Memory B cell (primary cell): ENCODE results near the gene RHPN2.
A peak's percentile ranks its signal among the peaks of the same experiment; 100 is the strongest.

Source experiments
- ATAC-seq: fragments of 150-1000 bp; cut with Tn5 transposase; 2 replicates; pipeline ENCODE4 v1.10.0; 2021; ENCODE audit warnings: low read depth, mild to moderate bottlenecking, moderate library complexity
- DNase-seq, 2 donors: peaks; one replicate each; pipeline ENCODE4 v3.0.0; 2022; ENCODE audit warnings: low spot score in 2 of 2
- H3K27ac Mint-ChIP-seq: one replicate; pipeline ENCODE4 v1.8.0; 2022; ENCODE audit warnings: mild to moderate bottlenecking, moderate library complexity, mixed read lengths
- H3K27me3 Mint-ChIP-seq: one replicate; pipeline ENCODE4 v1.8.0; 2022; ENCODE audit warnings: mixed read lengths
- H3K36me3 Mint-ChIP-seq: one replicate; pipeline ENCODE4 v1.8.0; 2022; ENCODE audit warnings: mild to moderate bottlenecking, mixed read lengths
- H3K4me1 Mint-ChIP-seq: one replicate; pipeline ENCODE4 v1.8.0; 2022; ENCODE audit warnings: mixed read lengths
- H3K4me3 Mint-ChIP-seq: one replicate; pipeline ENCODE4 v1.8.0; 2022; ENCODE audit warnings: mild to moderate bottlenecking, moderate library complexity, mixed read lengths
- H3K9me3 Mint-ChIP-seq: one replicate; pipeline ENCODE4 v1.8.0; 2022; ENCODE audit warnings: mixed read lengths

RHPN2 gene

GRCh38 chr19:33064792-33065550, at the start of gene RHPN2:
Gene RHPN2, minus strand, starts transcription at chr19:33064888. Its CDS starts 36 bp downstream, at chr19:33064852.
- no peaks in the 10 kb centered on the region for H3K36me3 Mint-ChIP-seq
- ATAC-seq (peak; percentile 77), DNase-seq (peak; percentile 27 to 28)
- H3K4me3 Mint-ChIP-seq, result peak within 1 kb of the TSS; percentile 79
- H3K9me3 Mint-ChIP-seq, result no peaks in the 10 kb centered on the region
- H3K27ac Mint-ChIP-seq, result no peak within 1 kb of the TSS
- H3K4me1 Mint-ChIP-seq, result peaks cover 5% of the 10 kb centered on the region
- H3K27me3 Mint-ChIP-seq, result peaks cover 4% of the 10 kb centered on the region

DNA sequence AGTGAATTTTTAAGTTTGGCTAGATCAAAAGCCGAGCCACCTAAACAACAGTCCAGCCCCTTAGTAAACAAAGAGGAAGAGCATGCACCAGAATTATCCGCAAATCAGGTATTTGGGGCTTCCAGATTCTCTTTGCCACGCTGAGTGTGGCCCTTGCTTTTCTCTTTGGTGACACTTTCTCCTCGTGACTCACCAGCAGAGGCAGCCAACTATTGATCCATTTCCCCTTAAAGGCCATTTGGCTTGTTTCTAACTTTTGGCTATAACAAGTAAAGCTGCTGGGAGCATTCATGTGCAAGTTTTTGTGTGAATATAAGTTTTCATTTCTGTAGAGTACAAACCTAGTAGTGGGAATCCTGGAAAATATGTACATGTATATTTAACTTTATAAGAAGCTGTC, 49.6 kb upstream of the RHPN2 start:
- Mint-ChIP-seq H3K9me3 (peaks cover 2% of the 10 kb centered on the region), H3K4me3 (no peak overlapping the region), H3K27me3 (no peaks in the 10 kb centered on the region), H3K36me3 (peaks cover 36% of the 10 kb centered on the region), H3K4me1 (no peaks in the 10 kb centered on the region), H3K27ac (peak overlapping the region; percentile 28)
- DNase-seq (no peak), ATAC-seq (no peak)

DNA sequence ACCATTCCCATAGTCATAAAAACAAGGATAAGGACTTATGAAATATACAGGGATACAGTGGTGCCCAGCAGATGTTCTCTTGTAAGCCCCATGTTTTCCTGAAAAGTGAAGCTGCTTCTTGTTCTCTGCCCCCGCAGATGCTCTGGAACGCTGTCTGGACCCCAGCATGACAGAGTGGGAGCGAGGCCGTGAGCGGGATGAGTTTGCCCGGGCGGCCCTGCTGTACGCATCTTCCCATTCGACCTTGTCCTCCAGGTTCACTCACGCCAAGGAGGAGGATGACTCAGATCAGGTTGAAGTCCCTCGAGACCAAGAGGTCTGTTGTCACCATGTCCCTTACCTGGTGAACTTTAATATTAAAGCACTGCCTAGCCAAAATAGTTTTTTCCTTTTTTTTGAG, 46.9 kb upstream of the RHPN2 start:
- H3K4me3 Mint-ChIP-seq, result no peak overlapping the region
- H3K27me3 Mint-ChIP-seq, result no peaks in the 10 kb centered on the region
- peaks cover 2% of the 10 kb centered on the region for H3K9me3 Mint-ChIP-seq

GRCh38 chr19:33110137-33110910, 45.6 kb upstream of the RHPN2 start:
- DNase-seq (no peak), ATAC-seq (no peak)
- H3K4me1 Mint-ChIP-seq, result no peaks in the 10 kb centered on the region
- peaks cover 28% of the 10 kb centered on the region for H3K36me3 Mint-ChIP-seq
- H3K27ac Mint-ChIP-seq, result no peak overlapping the region
- no peaks in the 10 kb centered on the region for H3K9me3 Mint-ChIP-seq
- H3K27me3 Mint-ChIP-seq, result no peaks in the 10 kb centered on the region
- H3K4me3 Mint-ChIP-seq, result no peak overlapping the region

More for the DNA sequence above, 46.9 kb upstream of the RHPN2 start:
- ATAC-seq (no peak), DNase-seq (no peak)
- Mint-ChIP-seq H3K27ac (no peak overlapping the region), H3K36me3 (peaks cover 35% of the 10 kb centered on the region), H3K4me1 (no peaks in the 10 kb centered on the region)

- Mint-ChIP-seq H3K27ac (no peak overlapping the region), H3K9me3 (no peaks in the 10 kb centered on the region), H3K4me3 (no peak overlapping the region), H3K27me3 (no peaks in the 10 kb centered on the region), H3K4me1 (no peaks in the 10 kb centered on the region), H3K36me3 (peaks cover 31% of the 10 kb centered on the region)
- no peak for ATAC-seq
- DNase-seq, result no peak
These were observed 43.5 kb upstream of the RHPN2 start for GRCh38 chr19:33108161-33108560.

DNA sequence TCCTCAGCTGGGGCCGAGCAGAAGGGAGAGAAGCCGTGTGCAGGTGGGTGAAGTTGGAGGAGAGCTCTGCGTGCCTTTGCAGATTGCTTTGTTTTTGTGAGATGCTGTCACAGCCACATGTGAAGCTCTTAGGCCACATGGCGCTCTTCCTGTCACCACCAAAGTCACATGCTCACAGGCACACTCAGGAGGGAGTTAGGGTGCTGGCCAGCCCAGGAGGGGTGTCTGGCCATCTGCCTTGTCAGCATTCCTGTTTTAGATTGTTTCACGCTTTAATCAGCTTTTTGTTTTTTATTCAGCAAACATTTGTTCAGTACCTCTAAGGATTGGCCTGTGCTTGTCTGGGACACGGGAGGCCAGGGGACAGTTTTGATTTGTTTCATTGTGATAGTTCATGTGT, 38.2 kb upstream of the RHPN2 start:
- DNase-seq, result no peak
- Mint-ChIP-seq H3K27me3 (no peaks in the 10 kb centered on the region), H3K4me3 (no peak overlapping the region), H3K36me3 (peaks cover 40% of the 10 kb centered on the region), H3K4me1 (no peaks in the 10 kb centered on the region), H3K27ac (no peak overlapping the region), H3K9me3 (no peaks in the 10 kb centered on the region)
- no peak for ATAC-seq

DNA sequence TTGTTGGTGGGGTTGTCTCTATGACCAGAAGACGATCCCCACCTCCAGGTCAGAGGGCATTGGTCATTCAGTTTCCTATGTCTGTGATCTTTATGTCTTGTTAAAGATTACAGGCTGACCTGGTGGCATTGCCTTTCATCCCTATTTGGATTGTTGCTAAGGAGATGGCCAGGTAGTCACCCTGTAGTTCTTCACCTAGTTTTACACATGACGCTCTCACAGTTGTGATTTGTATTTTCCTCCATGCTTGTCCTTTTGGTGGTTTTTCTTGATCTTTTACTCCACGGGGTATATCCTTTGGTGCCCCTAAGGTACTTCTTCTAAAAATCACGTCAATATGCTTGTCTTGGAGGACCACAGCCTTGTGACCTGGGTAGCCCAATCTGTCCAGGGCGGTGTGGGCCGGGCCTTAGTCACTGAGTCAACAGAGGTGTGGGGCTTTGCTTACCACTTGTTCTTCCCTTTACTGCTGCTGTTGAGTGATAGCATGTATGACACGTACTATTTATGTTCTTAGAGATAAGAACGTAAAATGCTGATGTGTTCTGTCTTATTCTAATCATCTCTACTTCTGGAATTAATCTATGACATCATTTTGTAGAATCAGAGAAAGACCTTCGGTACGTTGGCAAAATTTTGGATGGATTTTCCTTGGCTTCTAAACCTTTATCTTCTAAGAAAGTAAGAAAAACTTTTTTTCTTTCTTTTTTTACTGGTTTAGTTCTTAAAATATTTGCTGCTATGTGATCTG, 36.4 kb upstream of the RHPN2 start:
- Mint-ChIP-seq H3K27me3 (no peaks in the 10 kb centered on the region), H3K4me1 (no peaks in the 10 kb centered on the region), H3K9me3 (no peaks in the 10 kb centered on the region), H3K36me3 (peaks cover 43% of the 10 kb centered on the region), H3K27ac (no peak overlapping the region), H3K4me3 (no peak overlapping the region)
- ATAC-seq, result no peak
- no peak for DNase-seq

DNA sequence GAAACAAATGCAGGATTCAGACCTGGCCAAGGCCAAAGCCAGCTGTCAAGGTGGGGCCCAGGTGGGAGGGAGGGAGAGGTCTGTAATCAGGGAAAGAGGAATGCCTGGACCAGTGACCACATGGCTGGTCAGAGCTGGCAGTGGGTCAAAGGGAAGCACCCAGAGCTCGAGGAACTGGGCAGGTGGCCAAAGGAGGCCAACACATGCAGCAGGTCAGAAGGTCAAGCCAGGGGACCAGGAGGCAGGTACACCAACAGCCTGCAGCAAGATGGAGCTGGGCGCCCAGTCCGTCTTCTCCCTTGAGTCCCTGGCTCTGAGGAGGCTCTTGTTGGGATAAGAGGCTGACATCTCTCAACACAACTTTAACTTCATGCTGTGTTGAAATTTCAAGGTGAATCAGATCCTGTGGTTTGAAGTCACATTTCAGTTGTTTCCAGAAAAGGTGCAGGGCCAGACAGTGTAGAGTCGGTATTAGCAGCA, 33.4 kb upstream of the RHPN2 start:
- H3K27ac Mint-ChIP-seq, result no peak overlapping the region
- no peak for DNase-seq
- no peak overlapping the region for H3K4me3 Mint-ChIP-seq

GRCh38 chr19:33096005-33096404, 31.3 kb upstream of the RHPN2 start:
- Mint-ChIP-seq H3K9me3 (no peaks in the 10 kb centered on the region), H3K27me3 (no peaks in the 10 kb centered on the region), H3K4me3 (no peak overlapping the region), H3K4me1 (no peaks in the 10 kb centered on the region), H3K27ac (no peak overlapping the region), H3K36me3 (peaks cover 48% of the 10 kb centered on the region)
- DNase-seq (no peak), ATAC-seq (no peak)

More for the DNA sequence above, 33.4 kb upstream of the RHPN2 start:
- Mint-ChIP-seq H3K9me3 (no peaks in the 10 kb centered on the region), H3K27me3 (no peaks in the 10 kb centered on the region), H3K36me3 (peaks cover 51% of the 10 kb centered on the region), H3K4me1 (no peaks in the 10 kb centered on the region)
- no peak for ATAC-seq

- no peaks in the 10 kb centered on the region for H3K4me1 Mint-ChIP-seq
- no peaks in the 10 kb centered on the region for H3K27me3 Mint-ChIP-seq
- H3K9me3 Mint-ChIP-seq, result no peaks in the 10 kb centered on the region
- no peak overlapping the region for H3K4me3 Mint-ChIP-seq
- peaks cover 51% of the 10 kb centered on the region for H3K36me3 Mint-ChIP-seq
- ATAC-seq (no peak), DNase-seq (no peak)
- no peak overlapping the region for H3K27ac Mint-ChIP-seq
These were observed 29.9 kb upstream of the RHPN2 start for GRCh38 chr19:33094436-33095067.

GRCh38 chr19:33093420-33094210, 28.9 kb upstream of the RHPN2 start:
- Mint-ChIP-seq H3K9me3 (no peaks in the 10 kb centered on the region), H3K36me3 (peaks cover 50% of the 10 kb centered on the region), H3K4me1 (no peaks in the 10 kb centered on the region), H3K4me3 (no peak overlapping the region), H3K27me3 (no peaks in the 10 kb centered on the region), H3K27ac (no peak overlapping the region)
- DNase-seq (no peak), ATAC-seq (no peak)

DNA sequence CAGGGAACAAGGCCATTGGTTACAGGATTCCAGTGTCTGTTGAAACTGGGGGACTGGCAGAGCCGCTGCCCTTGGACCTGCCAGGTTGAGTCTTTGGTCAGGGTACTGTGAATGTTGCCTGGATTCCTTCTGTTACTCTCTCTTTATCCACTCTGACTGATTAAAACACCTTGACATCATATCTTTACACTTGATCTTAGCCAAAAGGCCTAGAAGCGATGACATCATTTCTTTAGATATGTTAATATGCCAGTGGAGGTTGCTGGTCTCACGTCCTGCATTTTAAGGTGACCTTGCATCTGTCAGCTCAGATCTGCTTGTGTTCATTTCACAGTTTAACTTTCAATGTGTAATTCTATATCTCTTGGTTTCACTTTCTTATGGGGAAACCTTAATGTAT, 25.5 kb upstream of the RHPN2 start:
- Mint-ChIP-seq H3K4me3 (no peak overlapping the region), H3K4me1 (no peaks in the 10 kb centered on the region), H3K27ac (no peak overlapping the region), H3K9me3 (no peaks in the 10 kb centered on the region), H3K27me3 (no peaks in the 10 kb centered on the region), H3K36me3 (peaks cover 32% of the 10 kb centered on the region)
- DNase-seq, result no peak
- no peak for ATAC-seq

DNA sequence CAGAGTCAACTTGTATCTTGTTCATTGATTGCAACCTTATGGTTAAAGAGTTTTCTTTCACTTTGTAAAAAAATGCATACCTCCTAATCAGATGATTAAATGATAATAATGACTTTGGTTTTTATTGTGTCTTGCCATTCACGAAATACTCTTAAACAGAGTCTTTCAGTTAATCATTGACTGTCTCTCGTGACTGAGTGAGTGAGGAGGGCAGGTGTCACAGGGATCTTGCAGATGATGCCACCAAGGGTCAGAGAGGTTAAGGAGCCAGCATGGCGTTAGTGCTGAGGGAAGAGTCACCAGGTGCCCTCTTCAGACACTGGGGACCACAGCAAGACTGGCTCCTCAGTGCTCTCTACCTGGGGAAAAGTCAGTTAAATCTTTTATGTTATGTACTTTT, 24.3 kb upstream of the RHPN2 start:
- no peaks in the 10 kb centered on the region for H3K9me3 Mint-ChIP-seq
- H3K27me3 Mint-ChIP-seq, result no peaks in the 10 kb centered on the region
- no peak for ATAC-seq
- no peak overlapping the region for H3K4me3 Mint-ChIP-seq
- H3K36me3 Mint-ChIP-seq, result peaks cover 25% of the 10 kb centered on the region
- no peak overlapping the region for H3K27ac Mint-ChIP-seq
- no peak for DNase-seq
- H3K4me1 Mint-ChIP-seq, result no peaks in the 10 kb centered on the region
